SK-N-MC (cell line): Measurements from ENCODE around the gene LY86.

ENCODE experiments used
- EZH2 ChIP-seq: fragments of 200-600 bp; sonication (generic); IDR thresholded peaks from one replicate; pipeline ENCODE4 v1.6.1; 2017; ENCODE audit warnings: antibody characterized with exemption
- POLR2AphosphoS5 ChIP-seq: IDR thresholded peaks from 2 replicates; pipeline ENCODE4 v1.6.1; 2012; ENCODE audit warnings: mild to moderate bottlenecking, low read depth, low read length, borderline replicate concordance

DNA sequence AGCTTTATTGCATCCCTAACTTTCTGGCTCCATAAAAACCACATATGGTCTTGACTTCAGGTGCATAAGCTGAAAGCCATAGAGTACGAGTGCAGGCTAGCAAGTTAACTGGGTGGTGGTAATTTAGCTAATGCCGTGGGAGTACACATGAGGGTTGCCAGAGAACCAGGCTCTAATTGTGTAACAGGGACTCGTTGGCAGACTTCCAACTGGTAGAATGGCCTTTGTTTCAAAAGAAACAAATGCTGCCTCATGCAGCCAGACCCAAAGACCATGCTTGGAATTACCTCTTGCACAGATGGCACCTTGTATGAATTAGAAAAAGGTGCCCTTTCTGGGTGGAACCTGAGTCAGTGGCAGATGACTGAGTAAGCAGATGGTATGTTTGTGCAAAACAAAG is 73.2 kb downstream of the LY86 start:
- TF ChIP-seq POLR2AphosphoS5: no peak
- TF ChIP-seq EZH2: no peak
